HEK293 (cell line): ENCODE measurements around the gene PPEF1.

Experiments
- GLIS1 ChIP-seq: fragments of 450-650 bp; formaldehyde crosslinking; IDR thresholded peaks from 2 replicates; pipeline ENCODE4 v1.5.1; 2016; ENCODE audit warnings: missing biosample characterization, missing genetic modification characterization
- ZFP37 ChIP-seq: fragments of 450-650 bp; formaldehyde crosslinking; IDR thresholded peaks from 2 replicates; pipeline ENCODE4 v1.5.1; 2016; ENCODE audit warnings: missing biosample characterization, missing genetic modification characterization
- ZNF112 ChIP-seq: fragments of 450-650 bp; formaldehyde crosslinking; IDR thresholded peaks from 2 replicates; pipeline ENCODE4 v1.5.0; 2017; ENCODE audit warnings: missing biosample characterization, missing genetic modification characterization
- ZNF530 ChIP-seq: fragments of 450-650 bp; formaldehyde crosslinking; IDR thresholded peaks from 2 replicates; pipeline ENCODE4 v1.5.1; 2016; ENCODE audit warnings: low read depth, missing biosample characterization, missing genetic modification characterization
- TF ChIP-seq, protein P1 (sequence below): fragments of 450-650 bp; formaldehyde crosslinking; IDR thresholded peaks from 2 replicates; pipeline ENCODE4 v1.5.1; 2016; ENCODE audit warnings: missing biosample characterization, missing genetic modification characterization

DNA sequence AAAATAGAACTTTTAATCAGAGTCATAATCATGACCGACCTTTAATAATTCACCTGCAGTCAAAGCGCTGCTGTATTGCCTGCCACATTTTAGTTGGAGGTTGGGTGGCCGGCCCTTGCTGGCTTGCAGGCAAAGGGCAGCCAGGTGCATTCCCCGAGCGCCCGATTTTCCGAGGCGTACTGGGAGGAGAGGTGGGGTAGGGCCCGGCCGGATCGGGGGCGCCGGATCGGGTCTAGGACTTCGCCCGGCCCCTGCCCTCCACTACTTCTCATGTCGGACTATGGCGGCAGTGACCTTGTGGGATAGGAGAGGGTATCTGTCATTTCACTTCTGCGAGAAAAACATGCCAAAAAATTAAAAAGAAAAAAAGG, 33.0 kb upstream of the PPEF1 start:
- TF ChIP-seq ZNF530 (tag by site-specific recombination) = no peak
- TF ChIP-seq ZNF112 (tag by site-specific recombination) = no peak
- TF ChIP-seq, protein P1, sequence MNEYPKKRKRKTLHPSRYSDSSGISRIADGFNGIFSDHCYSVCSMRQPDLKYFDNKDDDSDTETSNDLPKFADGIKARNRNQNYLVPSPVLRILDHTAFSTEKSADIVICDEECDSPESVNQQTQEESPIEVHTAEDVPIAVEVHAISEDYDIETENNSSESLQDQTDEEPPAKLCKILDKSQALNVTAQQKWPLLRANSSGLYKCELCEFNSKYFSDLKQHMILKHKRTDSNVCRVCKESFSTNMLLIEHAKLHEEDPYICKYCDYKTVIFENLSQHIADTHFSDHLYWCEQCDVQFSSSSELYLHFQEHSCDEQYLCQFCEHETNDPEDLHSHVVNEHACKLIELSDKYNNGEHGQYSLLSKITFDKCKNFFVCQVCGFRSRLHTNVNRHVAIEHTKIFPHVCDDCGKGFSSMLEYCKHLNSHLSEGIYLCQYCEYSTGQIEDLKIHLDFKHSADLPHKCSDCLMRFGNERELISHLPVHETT (tag by site-specific recombination) = no peak
- TF ChIP-seq GLIS1 = no peak
- no peak for TF ChIP-seq ZFP37
